Gastrocnemius medialis (tissue), 4 donors: ENCODE measurements around the gene SCUBE3. TPM values are rescaled to one million over a fixed set of nuclear protein-coding genes. Genes with fewer than 3 reads are reported as not detected.

Experiments
- ATAC-seq, 2 donors: fragments of 150-250 bp; one replicate each; pipeline ENCODE4 v1.9.1; 2016
- DNase-seq, 2 donors: peaks; one replicate each; pipeline ENCODE4 v3.0.0-alpha.2; 2019
- H3K27ac ChIP-seq, 4 donors: fragments of 200-600 bp; sonication (generic); 1 replicate in 1 of 4; 2 replicates in 3 of 4; pipeline ENCODE4 v1.5.1; 2016 to 2018; ENCODE audit warnings: mild to moderate bottlenecking in 2 of 4, moderate library complexity in 1 of 4
- H3K27me3 ChIP-seq, 3 donors: fragments of 200-600 bp; sonication (generic) in 2 of 3; 1 replicate in 1 of 3; 2 replicates in 2 of 3; pipeline versions ENCODE4 v1.5.1 to v1.6.0; 2016 to 2019; ENCODE audit warnings: mild to moderate bottlenecking in 1 of 3, moderate library complexity in 1 of 3
- H3K36me3 ChIP-seq, 2 donors: fragments of 200-600 bp; sonication (generic) in 1 of 2; one replicate each; pipeline ENCODE4 v1.5.1; 2017 to 2018
- H3K4me1 ChIP-seq, 2 donors: fragments of 200-600 bp; sonication (generic) in 1 of 2; one replicate each; pipeline ENCODE4 v1.5.1; 2016 to 2017; ENCODE audit warnings: mild to moderate bottlenecking in 2 of 2
- H3K4me3 ChIP-seq, 4 donors: fragments of 200-600 bp; sonication (generic) in 3 of 4; 1 replicate in 1 of 4; 2 replicates in 3 of 4; pipeline ENCODE4 v1.5.1; 2016 to 2019; ENCODE audit warnings: mild to moderate bottlenecking in 2 of 4
- H3K9me3 ChIP-seq, 3 donors: fragments of 200-600 bp; sonication (generic) in 2 of 3; 1 replicate in 1 of 3; 2 replicates in 2 of 3; pipeline ENCODE4 v1.5.1; 2016 to 2019
- POLR2A ChIP-seq, 2 donors: fragments of 450-650 bp; IDR thresholded peaks; one replicate each; pipeline ENCODE4 v1.6.1; 2017; ENCODE audit warnings: antibody characterized with exemption in 2 of 2, mild to moderate bottlenecking in 2 of 2, moderate library complexity in 2 of 2
- in situ Hi-C, 4 donors: fragments of 200-750 bp; cut with MboI; loops; one replicate each; pipeline versions ENCODE4 v1.15.0 to v1.8.0; 2017; ENCODE audit warnings: low sequenced_read_pairs in 4 of 4
- intact Hi-C: fragments of 100-400 bp; cut with DNase I; formaldehyde crosslinking; loops from one replicate; pipeline ENCODE4 v1.15.1; 2023; ENCODE audit warnings: low total_unique reads
- total RNA-seq, 4 donors: library from RNA; depleted of rRNA; stranded (reverse); fragments of >200 nt; gene quantifications; one replicate each; pipeline versions ENCODE4 v1.1.0 to v1.2.3, GENCODE V29; 2016
- TF ChIP-seq, protein P1 (sequence below), 5 experiments: fragments of 450-650 bp in 3 of 5; fragments of 200-600 bp in 2 of 5; sonication (generic) in 2 of 5; IDR thresholded peaks in 4 of 5; conservative IDR thresholded peaks in 1 of 5; 1 replicate in 4 of 5; 2 replicates in 1 of 5; pipeline ENCODE4 v1.5.1; 2016 to 2019; ENCODE audit warnings: antibody characterized with exemption in 5 of 5, mild to moderate bottlenecking in 3 of 5, moderate library complexity in 3 of 5

Gene SCUBE3
- total RNA-seq, 4 donors from 2014 or later: 0.05 to 0.07 TPM; not detected in 2

DNA sequence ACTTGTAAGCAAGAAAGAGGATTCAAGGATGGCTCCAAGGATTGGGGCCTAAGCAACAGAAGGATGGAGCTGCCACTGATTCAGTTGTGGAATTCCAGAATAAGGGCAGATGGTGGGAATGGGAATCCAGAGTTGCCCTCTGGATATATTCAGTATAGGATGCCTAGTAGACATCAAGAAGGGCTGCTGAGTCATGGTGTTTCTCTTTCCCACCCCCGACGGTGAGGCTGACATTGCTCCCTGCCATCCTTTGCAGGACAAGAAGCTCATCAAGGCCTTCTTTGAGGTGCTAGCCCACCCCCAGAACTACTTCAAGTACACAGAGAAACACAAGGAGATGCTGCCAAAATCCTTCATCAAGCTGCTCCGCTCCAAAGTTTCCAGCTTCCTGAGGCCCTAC, 34.5 kb downstream of the SCUBE3 start:
- intact Hi-C loops: no loop called here
- Histone ChIP-seq H3K27ac (no peak overlapping the region), H3K36me3 (no peaks in the 10 kb centered on the region), H3K4me1 (peaks cover 12 to 15% of the 10 kb centered on the region in 2 donors), H3K9me3 (no peaks in the 10 kb centered on the region), H3K4me3 (no peak overlapping the region), H3K27me3 (no peaks in the 10 kb centered on the region)
- DNase-seq: no peak
- in situ Hi-C loops: loop anchor here in 2 of 4 donors (25.0 kb wide), 1 partner anchor 261 kb away; no protein-coding TSS in a partner anchor
- ATAC-seq: no peak
- TF ChIP-seq, protein P1, sequence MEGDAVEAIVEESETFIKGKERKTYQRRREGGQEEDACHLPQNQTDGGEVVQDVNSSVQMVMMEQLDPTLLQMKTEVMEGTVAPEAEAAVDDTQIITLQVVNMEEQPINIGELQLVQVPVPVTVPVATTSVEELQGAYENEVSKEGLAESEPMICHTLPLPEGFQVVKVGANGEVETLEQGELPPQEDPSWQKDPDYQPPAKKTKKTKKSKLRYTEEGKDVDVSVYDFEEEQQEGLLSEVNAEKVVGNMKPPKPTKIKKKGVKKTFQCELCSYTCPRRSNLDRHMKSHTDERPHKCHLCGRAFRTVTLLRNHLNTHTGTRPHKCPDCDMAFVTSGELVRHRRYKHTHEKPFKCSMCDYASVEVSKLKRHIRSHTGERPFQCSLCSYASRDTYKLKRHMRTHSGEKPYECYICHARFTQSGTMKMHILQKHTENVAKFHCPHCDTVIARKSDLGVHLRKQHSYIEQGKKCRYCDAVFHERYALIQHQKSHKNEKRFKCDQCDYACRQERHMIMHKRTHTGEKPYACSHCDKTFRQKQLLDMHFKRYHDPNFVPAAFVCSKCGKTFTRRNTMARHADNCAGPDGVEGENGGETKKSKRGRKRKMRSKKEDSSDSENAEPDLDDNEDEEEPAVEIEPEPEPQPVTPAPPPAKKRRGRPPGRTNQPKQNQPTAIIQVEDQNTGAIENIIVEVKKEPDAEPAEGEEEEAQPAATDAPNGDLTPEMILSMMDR (IDR thresholded peaks at IDR 0.05 in 4 of 5, conservative IDR thresholded peaks at IDR 0.05 in 1 of 5): no peak
- TF ChIP-seq POLR2A (IDR thresholded peaks at IDR 0.05): no peak

DNA sequence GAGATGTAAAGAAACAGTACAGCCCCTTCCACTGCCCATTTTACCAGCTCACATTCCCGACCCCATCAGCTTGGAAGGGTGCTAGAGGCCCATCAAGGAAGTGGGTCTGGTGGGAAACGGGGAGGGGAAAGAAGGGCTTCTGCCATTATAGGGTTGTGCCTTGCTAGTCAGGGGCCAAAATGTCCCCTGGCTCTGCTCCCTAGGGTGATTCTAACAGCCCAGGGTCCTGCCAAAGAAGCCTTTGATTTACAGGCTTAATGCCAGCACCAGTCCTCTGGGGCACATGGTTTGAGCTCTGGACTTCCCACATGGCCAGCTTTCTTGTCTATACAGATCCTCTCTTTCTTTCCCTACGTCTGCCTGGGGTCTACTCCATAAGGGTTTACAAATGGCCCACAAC, 35.2 kb downstream of the SCUBE3 start:
- TF ChIP-seq POLR2A (IDR thresholded peaks at IDR 0.05): no peak
- TF ChIP-seq, protein P1 (IDR thresholded peaks at IDR 0.05 in 4 of 5, conservative IDR thresholded peaks at IDR 0.05 in 1 of 5): no peak
- intact Hi-C loops (no loop called here), in situ Hi-C loops (loop anchor here in 2 of 4 donors (25.0 kb wide), 1 partner anchor 262 kb away; no protein-coding TSS in a partner anchor)
- H3K27me3 ChIP-seq: no peaks in the 10 kb centered on the region
- H3K9me3 ChIP-seq: no peaks in the 10 kb centered on the region
- peaks cover 12 to 19% of the 10 kb centered on the region in 2 donors for H3K4me1 ChIP-seq
- peak in 1 of 2 donors; percentile 8 for ATAC-seq
- H3K27ac ChIP-seq: no peak overlapping the region
- H3K36me3 ChIP-seq: no peaks in the 10 kb centered on the region
- no peak for DNase-seq
- H3K4me3 ChIP-seq: no peak overlapping the region

GRCh38 chr6:35251949-35252348, 38.2 kb downstream of the SCUBE3 start:
- in situ Hi-C loops: no loop called here
- H3K27ac ChIP-seq: no peak overlapping the region
- intact Hi-C loops: no loop called here
- no peaks in the 10 kb centered on the region for H3K27me3 ChIP-seq
- no peak for ATAC-seq
- DNase-seq: no peak
- peaks cover 12 to 22% of the 10 kb centered on the region in 2 donors for H3K4me1 ChIP-seq
- no peak for TF ChIP-seq POLR2A (IDR thresholded peaks at IDR 0.05)
- TF ChIP-seq, protein P1 (IDR thresholded peaks at IDR 0.05 in 4 of 5, conservative IDR thresholded peaks at IDR 0.05 in 1 of 5): no peak
- H3K36me3 ChIP-seq: no peaks in the 10 kb centered on the region
- no peak overlapping the region for H3K4me3 ChIP-seq
- no peaks in the 10 kb centered on the region for H3K9me3 ChIP-seq

GRCh38 chr6:35253249-35253648, 39.5 kb downstream of the SCUBE3 start:
- in situ Hi-C loops: no loop called here
- TF ChIP-seq, protein P1 (IDR thresholded peaks at IDR 0.05 in 4 of 5, conservative IDR thresholded peaks at IDR 0.05 in 1 of 5): no peak
- TF ChIP-seq POLR2A (IDR thresholded peaks at IDR 0.05): no peak
- Histone ChIP-seq H3K9me3 (no peaks in the 10 kb centered on the region), H3K4me1 (peaks cover 9 to 26% of the 10 kb centered on the region in 2 donors), H3K27ac (no peak overlapping the region), H3K4me3 (no peak overlapping the region), H3K27me3 (no peaks in the 10 kb centered on the region), H3K36me3 (no peaks in the 10 kb centered on the region)
- intact Hi-C loops: no loop called here
- ATAC-seq: no peak
- no peak for DNase-seq

DNA sequence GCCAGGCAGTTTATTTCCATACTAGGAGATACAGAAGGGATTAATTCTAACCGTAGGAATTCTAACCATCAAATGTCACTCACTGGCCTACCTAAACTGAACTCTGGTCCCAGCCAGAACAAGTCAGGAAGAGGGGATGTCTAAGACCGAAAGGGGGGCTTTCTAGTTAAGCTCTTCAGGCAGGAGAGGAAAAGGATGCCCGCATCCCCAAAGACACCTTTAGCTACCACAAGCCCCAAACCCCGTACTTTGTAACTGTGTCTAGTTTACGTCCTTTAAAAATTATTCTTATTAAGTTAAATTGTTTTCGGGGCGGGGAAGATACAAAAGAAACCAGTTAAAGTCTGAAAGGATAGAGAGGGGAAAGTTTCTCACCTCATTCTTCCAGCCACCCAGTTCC, 44.6 kb downstream of the SCUBE3 start:
- in situ Hi-C loops (no loop called here), intact Hi-C loops (no loop called here)
- Histone ChIP-seq H3K36me3 (no peaks in the 10 kb centered on the region), H3K27ac (peak overlapping the region; percentile 93 to 99 (median 96)), H3K4me1 (peaks cover 17 to 44% of the 10 kb centered on the region in 2 donors), H3K27me3 (no peaks in the 10 kb centered on the region), H3K4me3 (peak overlapping the region; percentile 74 to 90 (median 86)), H3K9me3 (no peaks in the 10 kb centered on the region)
- DNase-seq: no peak
- TF ChIP-seq, protein P1 (IDR thresholded peaks at IDR 0.05 in 4 of 5, conservative IDR thresholded peaks at IDR 0.05 in 1 of 5): no peak
- TF ChIP-seq POLR2A (IDR thresholded peaks at IDR 0.05): no peak
- ATAC-seq: no peak
